ENCODE measurements around the gene NCBP3.
"Not testable (repeated sequence)": the region's sequence is repeated elsewhere in the genome, so short reads cannot be mapped to it uniquely, and the experiment has no call there.

The NCBP3 gene

GRCh38 chr17:3846437-3847164 is 555 bp upstream of the NCBP3 start:
- no peak for DNase-seq

- DNase-seq: peak; percentile 17 to 36
Measured at GRCh38 chr17:3845291-3845620, 790 bp downstream of the NCBP3 start.

GRCh38 chr17:3844556-3844955 is 1.5 kb downstream of the NCBP3 start:
- not testable (repeated sequence) for DNase-seq

GRCh38 chr17:3843935-3844516 is 2.0 kb downstream of the NCBP3 start:
- DNase-seq: peak; percentile 55 to 61

GRCh38 chr17:3838206-3838605 is 7.8 kb downstream of the NCBP3 start:
- no peak for DNase-seq

GRCh38 chr17:3836551-3836950 is 9.5 kb downstream of the NCBP3 start:
- no peak for DNase-seq

GRCh38 chr17:3835410-3836229 is 10.4 kb downstream of the NCBP3 start:
- DNase-seq: no peak

GRCh38 chr17:3834811-3835210 is 11.2 kb downstream of the NCBP3 start:
- DNase-seq: no peak

GRCh38 chr17:3828852-3829232 is 17.2 kb downstream of the NCBP3 start:
- DNase-seq: no peak

GRCh38 chr17:3828151-3828851 is 17.7 kb downstream of the NCBP3 start:
- no peak for DNase-seq

GRCh38 chr17:3827124-3827773 is 18.8 kb downstream of the NCBP3 start:
- DNase-seq: peak; percentile 61 to 79

- no peak for DNase-seq
Measured at GRCh38 chr17:3826191-3826590, 19.9 kb downstream of the NCBP3 start.

GRCh38 chr17:3821101-3821500 is 24.9 kb downstream of the NCBP3 start:
- no peak for DNase-seq

- DNase-seq: no peak
Measured at GRCh38 chr17:3818786-3819185, 27.3 kb downstream of the NCBP3 start.

- no peak for DNase-seq
Measured at GRCh38 chr17:3817851-3818605, 28.0 kb downstream of the NCBP3 start.

GRCh38 chr17:3815925-3816324 is 30.1 kb downstream of the NCBP3 start:
- no peak for DNase-seq

- DNase-seq: no peak
Measured at GRCh38 chr17:3815122-3815521, 30.9 kb downstream of the NCBP3 start.

- DNase-seq: no peak
Measured at GRCh38 chr17:3814361-3814760, 31.7 kb downstream of the NCBP3 start.

- DNase-seq: no peak
Measured at GRCh38 chr17:3813171-3813570, 32.9 kb downstream of the NCBP3 start.

- no peak for DNase-seq
Measured at GRCh38 chr17:3812771-3813170, 33.3 kb downstream of the NCBP3 start.

- DNase-seq: no peak
Measured at GRCh38 chr17:3812284-3812683, 33.8 kb downstream of the NCBP3 start.

GRCh38 chr17:3810019-3810418 is 36.0 kb downstream of the NCBP3 start:
- DNase-seq: no peak

Data from CD4-positive, alpha-beta T cell treated with Interleukin-1 beta for 1 hour (primary cell).